NCI-H524 (cell line): Measurements from ENCODE around the gene CHST8.
A peak's percentile ranks its signal among the peaks of the same experiment; 100 is the strongest.

Experiments used
- DNase-seq, 2 experiments: peaks; one replicate each; lab custom pipeline; 2025; lab: John Stamatoyannopoulos, UW

The CHST8 gene

DNA sequence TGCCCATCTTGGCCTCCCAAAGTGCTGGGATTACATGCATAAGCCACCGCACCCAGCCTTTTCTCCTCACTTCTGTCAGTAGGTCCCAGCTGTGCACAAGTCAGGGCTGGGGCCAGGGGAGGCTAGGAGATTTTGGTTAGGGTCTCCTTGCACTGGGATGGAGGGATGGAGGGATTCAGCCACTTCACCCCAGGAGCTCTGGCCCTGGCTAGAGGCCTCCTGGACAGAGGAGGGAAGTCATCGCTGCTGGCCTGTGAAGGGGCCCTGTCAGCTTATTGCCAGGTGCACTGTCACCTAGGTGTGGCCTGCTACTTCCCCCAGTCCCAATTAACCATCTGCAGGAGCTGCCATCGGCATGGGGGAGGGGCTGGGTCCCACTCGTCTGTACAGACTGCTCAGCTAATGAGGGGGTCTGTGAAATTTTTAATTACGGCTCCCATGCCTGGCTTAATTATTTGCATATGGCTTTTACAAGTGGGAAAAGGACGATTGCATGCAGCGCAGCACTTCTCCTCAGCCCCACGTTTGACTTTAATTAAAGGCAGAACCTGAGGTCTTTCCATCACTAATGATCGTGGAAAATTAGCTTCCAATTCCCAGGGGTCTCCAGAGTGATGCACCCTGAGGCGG, 52.4 kb downstream of the CHST8 start:
- peak; percentile 90 to 96 for DNase-seq

DNA sequence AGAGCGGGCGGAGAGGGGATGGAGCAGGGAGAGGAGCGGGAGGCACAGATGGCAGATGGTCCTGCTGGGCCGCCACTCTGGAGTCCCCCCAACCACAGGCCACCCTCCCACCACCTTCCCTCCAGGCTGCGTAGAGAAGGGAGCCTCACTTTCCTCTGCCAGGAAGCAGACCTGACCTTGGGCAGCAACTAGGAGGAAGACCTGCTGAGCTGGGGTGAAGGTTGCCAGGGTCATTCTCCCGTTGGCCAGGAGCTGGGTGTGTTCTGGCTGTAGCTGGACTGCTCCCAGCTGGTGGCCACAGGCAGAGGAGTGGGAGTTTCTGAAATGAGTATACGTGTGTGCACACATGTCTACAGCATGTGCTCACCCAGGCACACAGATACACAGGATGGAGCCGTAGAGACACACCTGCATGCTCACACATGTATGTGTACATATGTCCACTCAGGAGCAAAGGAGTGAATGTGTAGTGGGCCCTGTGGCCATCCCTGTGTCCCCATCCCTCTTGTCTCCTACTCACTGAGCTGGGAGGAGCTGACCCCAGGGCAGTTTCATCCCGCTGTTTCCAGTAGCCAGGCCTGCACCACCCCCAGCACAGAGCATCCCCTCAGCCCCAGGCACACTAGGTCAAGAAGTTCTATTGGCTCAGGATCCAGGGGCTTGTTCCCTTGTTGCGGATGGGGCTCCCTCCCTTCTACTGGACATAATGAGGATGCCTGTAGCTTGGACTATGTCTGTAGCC, 53.0 kb downstream of the CHST8 start:
- peak; percentile 57 to 59 for DNase-seq

DNA sequence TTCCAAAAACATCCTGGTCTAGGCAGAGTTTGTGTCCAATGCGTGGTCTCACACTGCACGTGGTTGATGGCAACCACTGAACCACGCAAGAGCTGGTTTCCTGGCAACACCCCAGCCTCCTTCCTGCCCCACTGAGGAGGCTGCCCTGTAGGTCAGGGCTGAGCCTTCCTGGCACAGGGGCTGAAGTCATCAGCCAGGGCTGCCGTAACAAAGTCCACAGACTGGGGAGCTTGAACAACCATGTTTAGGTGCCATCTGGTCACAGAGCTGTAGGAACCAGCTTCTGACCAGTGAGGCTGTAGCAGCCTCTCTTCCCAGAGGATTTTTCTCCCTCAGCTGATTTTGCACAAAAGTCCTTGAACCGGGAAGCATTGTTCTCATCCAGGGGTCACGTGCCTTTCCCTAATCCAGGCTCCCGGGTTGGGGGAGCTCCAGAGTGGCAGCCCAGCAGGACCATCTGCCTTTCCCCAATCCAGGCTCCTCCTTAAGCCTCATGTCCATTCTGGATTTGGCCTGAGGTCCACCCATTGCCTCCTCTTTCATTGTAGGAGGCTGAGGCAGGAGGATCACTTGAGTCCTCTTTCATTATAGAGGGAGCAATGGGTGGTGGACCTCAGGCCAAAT, 53.9 kb downstream of the CHST8 start:
- DNase-seq = peak; percentile 96 to 98

DNA sequence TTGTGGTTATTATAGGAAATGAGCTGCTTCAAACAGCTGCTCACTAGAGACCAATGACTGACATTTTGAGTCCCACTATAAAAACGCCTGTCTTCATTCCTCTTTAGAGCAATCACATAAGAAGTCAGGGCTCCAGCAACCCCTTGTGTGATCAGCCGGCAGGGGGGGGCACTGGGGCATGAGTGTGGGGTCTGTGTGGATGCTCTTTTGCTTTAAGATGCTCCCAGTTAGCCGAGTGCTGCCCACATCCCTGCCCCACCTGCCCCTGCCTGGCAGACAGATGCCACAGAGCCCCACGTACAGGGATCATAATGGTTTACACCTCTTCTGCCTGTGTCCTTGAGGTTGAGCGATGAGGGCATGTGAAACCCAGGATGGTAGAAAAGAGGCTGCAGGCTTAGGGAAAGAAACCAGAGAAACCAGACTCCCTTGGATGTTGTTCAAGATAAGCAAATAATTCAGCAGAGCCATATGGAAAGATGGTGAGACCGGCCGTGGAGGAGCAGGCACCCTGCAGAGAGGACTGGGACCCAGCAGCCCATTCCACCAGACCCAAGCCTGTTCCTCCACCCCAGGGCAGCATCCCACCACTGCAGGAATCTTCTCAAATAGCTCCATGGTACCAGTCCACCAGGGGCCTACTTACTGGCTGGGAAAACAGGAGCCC, 55.4 kb downstream of the CHST8 start:
- peak; percentile 84 for DNase-seq

DNA sequence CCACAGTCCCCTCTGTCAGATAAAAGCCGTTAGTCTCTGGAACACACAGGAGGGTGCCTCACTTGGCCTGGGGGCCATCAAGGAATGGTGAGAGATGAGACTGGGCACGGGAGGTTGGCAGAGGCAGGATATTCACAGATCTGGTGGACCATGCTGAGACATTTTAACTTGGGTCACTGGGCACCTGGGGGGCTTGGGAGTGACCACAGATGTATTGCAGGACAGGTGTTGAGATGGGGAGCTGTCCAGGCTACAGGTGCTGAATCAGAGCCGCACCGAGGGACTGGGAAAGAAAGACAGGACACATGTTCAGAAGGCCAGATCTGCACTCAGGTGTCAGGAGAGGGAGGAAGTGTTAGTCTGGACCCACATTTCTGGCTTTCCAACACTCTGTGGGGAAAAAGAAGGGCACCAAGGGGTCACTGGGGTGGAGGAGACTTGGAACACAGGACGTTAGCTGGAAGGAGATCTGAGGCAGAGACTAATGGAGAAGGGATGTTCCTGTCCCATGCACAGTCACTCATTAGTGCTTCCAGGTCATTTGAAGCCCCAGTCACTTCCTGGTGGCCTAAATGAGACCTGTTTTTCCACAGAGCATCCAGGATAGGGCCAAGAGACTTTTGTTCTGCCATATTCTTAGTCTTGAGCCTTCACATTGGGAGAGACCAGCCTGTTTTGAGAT, 56.1 kb downstream of the CHST8 start:
- DNase-seq = no peak

DNA sequence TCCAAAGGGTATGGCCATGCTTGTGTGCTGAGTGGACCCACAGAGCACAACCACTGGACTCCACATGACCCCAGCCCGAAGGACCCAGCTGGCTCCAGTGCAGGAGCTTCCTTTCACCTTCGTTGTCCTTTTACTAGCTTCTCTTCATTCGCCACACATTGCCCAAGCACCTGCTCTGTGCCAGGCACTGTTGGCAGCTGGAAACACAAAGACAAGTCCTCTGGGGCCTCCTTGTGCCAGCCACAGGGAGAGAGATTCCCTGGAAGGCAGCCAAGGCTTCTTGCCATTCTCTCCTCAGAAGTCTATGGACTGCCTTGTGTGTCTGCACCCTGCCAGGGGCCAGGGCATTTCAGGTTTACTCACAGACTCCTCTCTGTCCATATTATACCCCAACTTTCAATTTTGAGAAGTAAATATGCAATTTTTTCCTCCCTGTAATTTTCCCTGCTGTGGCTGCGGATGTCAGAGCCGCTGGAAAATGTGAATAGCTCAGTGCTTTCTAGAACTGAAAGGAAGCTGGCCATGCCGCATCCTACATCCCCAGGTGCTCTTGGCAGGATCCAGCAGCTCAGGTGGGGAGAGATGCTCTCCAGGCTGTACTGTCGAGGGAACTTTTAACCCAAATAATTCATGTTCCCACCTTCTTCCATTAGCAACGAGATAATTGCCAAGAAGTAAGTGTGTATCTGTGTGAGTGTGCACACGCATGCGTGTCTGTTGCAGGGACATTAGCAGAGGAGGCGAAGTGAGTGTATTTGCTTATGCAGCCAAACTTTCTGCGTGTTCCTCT, 57.2 kb downstream of the CHST8 start:
- peak; percentile 88 to 89 for DNase-seq

DNA sequence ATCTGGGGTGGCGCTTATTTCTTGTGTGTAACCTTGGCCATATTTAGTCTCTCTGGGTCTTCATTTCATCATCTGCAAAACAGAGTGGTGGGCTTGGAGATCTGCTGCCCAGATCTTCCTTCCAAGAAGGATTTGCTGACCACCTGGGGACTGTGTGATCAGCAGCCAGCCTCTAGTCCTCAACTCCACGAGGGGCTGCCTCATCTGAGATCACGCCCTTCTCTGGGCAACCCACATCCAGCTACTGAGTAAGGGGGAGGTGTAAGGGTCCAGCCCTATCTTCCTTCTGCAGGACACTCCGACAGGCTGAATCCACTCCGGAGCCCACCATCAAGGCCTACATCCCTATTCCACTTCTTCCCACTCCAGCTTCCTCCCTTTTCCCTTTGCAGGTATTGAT, 57.9 kb downstream of the CHST8 start:
- no peak for DNase-seq

DNA sequence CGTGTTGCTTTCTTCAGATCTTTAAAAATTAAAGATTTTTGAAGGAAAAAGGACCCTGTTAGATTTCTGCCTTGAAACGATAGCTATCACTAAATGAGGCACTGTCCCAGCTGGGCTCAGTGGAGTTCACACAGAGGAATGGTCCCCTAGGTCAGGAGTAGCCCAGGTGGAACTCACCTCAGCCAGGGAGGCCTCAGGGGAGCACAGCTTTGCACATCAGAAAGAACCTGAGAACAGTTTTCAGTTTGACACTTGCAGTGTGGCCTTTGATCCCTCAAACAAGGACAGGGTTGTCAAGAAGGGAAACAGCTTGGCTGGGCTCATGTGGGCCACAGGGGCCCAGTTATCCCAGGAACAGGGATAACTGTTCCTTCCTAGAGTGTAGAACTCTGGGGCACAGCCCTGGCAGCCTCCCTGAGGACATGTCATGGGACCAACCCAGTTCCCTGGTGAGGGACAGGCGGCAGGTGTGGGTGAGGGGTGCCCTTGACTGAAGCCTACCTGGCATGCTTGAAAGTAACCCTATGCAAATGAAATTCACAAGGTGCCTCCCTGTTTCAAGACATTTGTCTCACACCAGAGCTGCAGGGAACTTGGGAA, 59.4 kb downstream of the CHST8 start:
- no peak for DNase-seq

DNA sequence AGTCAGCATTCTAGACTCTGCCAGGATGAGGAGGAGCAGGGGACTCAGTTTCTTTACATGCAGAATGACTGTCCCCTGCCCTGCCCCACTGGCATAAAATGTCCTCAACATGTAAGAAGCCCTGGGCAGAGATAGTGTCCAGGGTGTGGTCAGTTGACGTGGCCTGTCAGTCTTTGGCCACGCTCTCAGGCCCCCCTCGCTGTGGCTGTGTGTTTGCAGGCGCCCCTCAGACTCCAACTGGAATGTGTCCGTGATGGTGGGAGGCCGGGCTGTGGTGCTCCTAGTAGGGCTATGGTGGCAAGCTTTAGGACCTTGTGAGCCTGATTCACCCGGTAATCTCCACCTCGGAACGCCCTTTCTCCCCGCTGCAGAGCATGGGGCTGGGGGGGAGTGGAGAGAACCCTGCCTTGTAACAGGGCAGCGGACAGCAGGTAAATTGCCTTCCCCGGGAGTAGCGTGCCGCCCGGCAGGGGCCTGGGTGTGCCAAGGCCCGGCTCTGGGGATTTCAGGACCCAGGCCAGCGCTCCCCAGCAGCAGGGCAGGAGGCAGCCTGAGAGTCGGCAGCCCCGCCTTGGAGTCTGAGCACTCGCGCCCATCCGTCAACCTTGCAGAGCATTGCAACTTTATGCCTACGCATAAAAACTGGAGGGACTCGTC, 62.3 kb downstream of the CHST8 start:
- peak; percentile 65 to 67 for DNase-seq

DNA sequence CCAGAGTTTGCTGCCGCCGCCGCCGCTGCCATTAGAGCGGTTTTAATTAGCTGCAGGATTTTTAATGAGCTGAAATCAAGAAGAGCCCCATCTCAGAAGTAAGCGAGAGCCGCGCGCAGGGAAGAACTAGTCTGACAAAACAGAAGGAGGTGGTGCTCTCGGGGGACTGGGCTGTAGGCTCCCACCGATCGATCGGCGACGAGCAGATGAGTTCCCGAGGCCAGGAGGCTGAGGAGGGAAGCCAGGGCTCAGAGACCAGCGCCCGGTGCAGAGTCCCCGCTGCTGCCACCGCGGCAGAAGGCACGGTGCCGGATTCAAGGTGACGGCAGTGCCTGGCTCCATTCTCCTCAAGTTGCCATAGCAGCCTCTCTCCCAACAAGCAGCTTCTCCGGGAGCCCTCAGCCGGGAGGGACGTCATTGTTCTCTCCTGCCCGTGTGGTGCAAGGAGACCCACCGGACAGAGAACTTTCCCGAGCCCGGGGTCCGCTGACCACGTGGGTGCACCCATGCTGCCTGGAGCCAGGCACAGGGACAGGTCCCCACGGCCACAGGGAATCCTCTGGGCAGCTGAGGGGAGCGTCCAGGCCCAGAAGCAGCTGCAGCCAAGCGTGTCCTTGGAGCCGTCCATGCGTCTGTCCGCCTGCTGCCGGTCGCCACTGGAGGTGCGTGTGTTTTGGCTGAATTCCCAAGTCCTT, 62.9 kb downstream of the CHST8 start:
- DNase-seq = peak; percentile 65 to 75

DNA sequence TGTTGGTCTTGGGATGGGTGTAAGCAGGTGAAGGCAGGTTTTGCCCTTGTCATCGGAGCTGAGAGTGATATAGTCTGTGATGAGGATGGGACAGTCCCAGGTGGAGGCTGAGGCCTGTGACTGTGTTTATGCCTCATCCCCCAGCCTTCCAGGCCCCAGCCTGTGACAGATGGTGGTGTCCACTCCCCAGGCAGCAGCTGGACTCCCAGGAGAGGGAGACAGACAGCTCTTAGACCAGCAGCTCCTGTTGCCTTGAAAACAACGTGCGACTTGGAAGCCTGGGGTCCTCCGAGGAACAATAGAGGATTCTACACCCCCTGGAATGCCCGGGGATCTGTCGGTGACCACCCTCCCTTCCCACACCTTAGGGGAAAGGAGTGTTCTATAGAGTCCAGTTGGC, 63.8 kb downstream of the CHST8 start:
- peak; percentile 95 to 97 for DNase-seq

DNA sequence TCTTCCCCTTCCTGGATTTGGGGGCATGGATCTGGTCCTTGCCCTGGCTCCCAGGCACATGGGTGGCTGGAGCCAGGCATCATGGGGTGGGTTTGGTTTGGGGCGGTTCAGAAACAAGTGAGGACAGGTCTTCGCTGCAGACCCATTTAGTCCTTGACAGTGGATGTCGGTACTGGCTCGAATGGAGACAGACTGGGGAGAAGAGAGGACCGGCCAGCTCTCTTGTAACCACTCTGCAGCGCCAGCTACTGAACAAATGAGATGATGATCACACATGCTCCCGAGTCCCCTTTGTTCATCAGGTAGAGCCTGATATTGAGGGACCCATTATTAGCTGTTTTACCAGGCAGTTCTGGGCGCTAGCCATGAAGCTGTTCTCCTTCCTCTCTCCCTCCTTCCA, 64.5 kb downstream of the CHST8 start:
- DNase-seq = peak in 1 of 2 experiments; percentile 77

DNA sequence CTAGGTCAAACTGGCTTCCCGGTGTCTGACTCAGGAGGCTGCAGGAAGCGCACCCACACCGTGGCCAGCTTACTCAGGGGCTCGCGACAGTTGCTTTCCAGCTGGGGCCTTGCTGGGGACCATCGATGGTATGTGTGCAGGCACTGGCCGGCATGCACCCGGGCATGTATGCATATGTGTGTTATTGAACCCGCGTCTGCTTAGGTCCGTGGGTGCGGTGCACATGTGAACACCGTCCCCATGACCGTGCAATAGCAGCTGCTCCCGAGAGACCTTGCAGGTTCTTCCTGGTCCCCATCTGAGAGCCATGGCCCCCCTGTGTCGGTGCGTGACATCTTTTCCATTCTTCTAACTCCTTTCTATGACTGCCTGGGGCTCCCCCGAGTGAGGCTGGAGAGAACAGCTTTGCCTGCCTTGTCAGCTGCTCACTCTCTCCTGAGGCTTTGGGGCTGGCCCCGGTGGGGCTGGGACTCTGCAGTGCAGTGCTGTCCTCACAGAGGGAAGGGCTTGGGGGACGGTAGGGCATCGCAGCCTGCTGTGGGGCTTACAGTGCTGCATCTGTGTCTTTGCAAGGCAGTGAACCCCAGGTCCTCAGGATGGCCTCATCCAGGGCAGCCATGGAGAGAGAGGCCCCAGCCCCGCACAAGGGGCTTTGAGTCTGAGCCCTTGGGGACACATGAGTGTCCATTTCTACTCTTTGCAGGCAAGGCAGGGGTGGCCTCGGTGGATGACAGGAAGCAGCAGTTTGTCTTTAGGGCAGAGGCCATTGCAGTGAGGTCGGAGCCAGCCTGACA, 65.1 kb downstream of the CHST8 start:
- peak; percentile 41 to 68 for DNase-seq

DNA sequence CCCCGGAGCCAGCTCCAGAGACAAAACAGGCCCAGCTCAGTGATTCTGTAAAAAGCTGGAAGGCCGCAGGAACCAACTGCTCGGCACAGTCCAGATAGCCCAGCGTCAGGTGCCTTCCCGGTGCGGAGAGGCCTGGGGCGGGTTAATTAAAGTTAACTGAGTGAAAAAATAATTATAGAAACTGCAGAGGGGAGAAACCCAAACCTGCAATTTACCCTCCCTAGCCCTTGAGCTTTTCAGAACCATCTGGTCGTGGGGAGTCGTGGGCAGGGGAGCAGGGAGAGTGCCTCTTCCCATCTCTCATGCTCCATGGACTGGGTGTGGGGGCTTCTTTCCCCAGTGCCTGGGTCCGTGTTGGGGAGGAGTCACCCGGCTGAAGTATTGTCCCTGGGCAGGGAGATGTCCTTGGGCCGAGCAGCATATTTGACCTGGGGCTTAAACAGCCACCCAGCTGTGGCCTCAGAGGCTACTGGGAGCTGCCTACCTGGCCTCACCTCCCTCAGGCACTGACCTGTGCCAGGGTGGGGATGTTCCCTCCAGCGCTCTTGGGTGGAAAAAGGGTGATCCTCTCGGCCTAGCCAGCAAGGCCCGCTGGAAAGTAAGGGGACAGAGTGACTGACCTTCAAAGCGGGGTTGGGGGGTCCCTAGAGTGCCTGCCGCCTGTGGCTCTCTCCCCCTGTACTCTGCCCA, 65.9 kb downstream of the CHST8 start:
- DNase-seq = peak; percentile 16 to 68

DNA sequence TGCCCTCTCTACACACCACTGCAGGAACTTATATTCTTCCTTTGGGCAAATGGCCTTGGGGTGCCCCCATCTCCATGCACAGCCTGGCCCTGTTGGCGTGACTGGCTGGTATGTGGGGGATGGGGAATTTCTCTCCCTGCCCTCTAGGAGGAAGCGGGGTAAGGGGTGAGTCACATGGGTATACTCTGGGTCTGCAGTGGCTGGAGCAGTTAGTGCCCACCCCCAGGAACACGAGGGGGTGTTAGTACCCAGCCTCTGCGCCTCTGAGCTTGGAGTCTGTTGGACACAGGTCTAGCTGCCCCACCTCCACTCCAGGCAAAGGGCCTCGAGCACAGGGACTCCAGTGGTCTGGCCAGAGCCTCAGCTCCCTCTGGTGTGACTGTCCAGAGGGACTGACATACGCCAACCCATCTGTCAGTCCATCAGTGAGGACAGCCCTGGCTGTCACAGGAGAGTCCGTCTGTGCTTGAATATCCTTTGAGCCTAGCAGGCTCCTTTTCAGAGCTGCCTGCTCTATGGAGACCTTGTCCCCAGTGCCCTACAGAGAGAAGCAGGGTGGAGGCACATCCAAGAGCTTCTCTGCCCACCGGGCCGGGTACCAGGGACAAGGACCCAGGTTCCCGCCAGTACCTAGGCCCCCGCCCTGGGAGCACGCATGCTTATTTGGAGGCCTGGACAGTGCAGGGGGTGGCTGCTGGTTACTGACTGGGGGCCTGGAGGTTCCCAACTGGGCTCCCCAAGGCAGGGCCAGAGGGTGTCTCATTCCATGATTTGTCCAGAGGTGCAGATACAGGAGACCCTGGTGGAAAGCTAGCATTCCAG, 66.6 kb downstream of the CHST8 start:
- peak; percentile 83 to 85 for DNase-seq

DNA sequence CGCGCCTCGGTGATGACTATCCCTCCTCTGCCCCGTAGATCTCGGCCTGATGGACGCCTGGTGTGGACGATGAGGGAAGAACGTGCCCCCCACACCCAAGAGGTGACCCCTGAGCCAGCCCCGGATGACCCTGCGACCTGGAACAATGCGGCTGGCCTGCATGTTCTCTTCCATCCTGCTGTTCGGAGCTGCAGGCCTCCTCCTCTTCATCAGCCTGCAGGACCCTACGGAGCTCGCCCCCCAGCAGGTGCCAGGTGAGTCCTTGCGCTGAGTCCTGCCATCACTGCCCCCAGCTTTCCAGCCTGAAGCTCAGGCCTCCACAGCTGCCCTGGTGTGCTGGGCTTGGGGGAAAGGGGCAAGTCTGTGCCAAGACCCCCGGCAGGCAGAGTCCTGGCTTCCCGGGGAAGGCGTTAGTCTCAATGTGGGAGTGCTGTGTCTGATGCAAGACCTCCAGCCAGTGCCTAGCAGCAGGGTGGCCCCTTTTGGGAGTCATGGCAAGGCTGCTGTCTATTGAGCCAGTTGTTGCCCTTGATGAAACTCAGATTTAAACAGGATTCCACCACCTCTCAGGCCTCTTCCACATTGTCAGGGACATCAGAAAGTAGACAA, 67.5 kb downstream of the CHST8 start:
- DNase-seq = no peak

DNA sequence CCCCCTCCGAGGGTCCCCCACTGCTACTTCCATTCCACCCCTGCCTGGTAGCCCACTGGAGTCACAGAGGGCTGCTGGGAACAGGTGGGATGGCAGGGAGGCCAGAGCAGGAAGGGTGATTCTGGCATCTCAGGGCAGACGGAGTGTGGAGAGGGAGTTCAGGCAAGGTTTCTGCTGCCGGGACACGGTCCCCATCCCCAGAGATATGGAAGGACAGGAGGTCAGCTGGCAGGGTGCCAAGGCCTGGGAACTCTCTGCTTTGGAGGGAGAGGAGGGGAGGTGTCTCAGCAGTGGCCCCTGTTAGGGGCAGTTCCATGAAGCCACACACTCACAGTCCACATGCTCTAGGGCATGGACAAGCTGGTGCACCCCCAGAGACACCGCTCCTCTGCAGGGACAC, 68.1 kb downstream of the CHST8 start:
- no peak for DNase-seq
